Esophagus squamous epithelium (tissue), 4 donors: ENCODE results near the gene SEMA4D.

Experiments used
- POLR2A ChIP-seq, 4 donors: fragments of 450-650 bp; IDR thresholded peaks; one replicate each; pipeline ENCODE4 v1.6.1; 2017; ENCODE audit warnings: antibody characterized with exemption in 4 of 4, mild to moderate bottlenecking in 4 of 4, moderate library complexity in 3 of 4
- TF ChIP-seq, protein P1 (sequence below), 6 experiments: fragments of 450-650 bp in 4 of 6; fragments of 200-600 bp in 2 of 6; sonication (generic) in 2 of 6; IDR thresholded peaks; one replicate each; pipeline ENCODE4 v1.5.1; 2016 to 2019; ENCODE audit warnings: antibody characterized with exemption in 6 of 6, mild to moderate bottlenecking in 4 of 6, moderate library complexity in 4 of 6

DNA sequence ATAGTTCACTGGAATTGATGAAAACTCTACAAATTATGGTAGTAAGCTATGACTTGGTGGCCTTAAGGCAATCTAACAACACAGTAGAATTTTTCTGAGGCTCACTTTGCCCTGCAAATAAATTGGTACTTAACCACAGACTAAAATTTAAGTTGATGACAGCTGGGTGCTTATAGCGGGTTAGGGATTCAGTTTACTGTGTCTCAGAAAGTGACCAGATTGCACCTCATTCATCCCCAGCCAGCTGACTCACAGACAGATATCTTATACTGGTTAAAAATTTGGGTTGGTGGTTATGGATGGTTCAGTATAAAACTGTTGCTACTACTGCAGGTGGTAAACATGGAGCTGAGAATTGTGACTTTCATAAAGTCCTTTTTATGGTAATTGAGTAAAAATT, 184.1 kb downstream of the SEMA4D start:
- TF ChIP-seq, protein P1, sequence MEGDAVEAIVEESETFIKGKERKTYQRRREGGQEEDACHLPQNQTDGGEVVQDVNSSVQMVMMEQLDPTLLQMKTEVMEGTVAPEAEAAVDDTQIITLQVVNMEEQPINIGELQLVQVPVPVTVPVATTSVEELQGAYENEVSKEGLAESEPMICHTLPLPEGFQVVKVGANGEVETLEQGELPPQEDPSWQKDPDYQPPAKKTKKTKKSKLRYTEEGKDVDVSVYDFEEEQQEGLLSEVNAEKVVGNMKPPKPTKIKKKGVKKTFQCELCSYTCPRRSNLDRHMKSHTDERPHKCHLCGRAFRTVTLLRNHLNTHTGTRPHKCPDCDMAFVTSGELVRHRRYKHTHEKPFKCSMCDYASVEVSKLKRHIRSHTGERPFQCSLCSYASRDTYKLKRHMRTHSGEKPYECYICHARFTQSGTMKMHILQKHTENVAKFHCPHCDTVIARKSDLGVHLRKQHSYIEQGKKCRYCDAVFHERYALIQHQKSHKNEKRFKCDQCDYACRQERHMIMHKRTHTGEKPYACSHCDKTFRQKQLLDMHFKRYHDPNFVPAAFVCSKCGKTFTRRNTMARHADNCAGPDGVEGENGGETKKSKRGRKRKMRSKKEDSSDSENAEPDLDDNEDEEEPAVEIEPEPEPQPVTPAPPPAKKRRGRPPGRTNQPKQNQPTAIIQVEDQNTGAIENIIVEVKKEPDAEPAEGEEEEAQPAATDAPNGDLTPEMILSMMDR (IDR thresholded peaks at IDR 0.05) = no peak
- TF ChIP-seq POLR2A (IDR thresholded peaks at IDR 0.05) = no peak
